ENCODE results near the gene LSP1.

DNA sequence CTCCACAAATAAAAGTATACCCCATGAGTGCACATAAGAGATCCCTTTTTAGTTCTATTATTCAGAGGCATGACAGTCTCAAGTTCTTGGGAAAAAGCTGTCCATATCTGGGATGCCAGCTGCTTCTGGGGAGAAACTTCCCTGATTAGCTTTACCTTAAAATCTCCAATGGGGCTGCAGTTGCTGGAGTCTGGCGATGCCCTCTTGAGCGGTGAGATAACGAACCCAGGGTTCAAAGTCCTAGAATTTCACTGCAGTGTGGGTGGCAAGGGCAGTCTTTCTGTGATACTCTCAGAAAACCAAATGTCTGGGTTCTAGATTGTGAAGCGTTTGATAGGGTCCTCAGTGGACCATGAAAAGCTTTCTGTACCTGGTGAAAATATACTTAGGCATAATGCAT lies 46.2 kb downstream of the LSP1 start:
- TF ChIP-seq ZNF546 (CRISPR knock-in tag; conservative IDR thresholded peaks at IDR 0.05) (no peak), SIN3A (IDR thresholded peaks at IDR 0.05; ENCODE audit: borderline replicate concordance, low read depth, low read length) (no peak), CREM (IDR thresholded peaks at IDR 0.05) (no peak), CREM (CRISPR knock-in tag; IDR thresholded peaks at IDR 0.05) (no peak), MAFF (IDR thresholded peaks at IDR 0.05; ENCODE audit: low read depth, low read length) (no peak), IRX3 (CRISPR knock-in tag; IDR thresholded peaks at IDR 0.05; ENCODE audit: borderline replicate concordance, low read depth) (no peak), ZBTB3 (CRISPR knock-in tag; IDR thresholded peaks at IDR 0.05; ENCODE audit: borderline replicate concordance, low read depth) (no peak), CREB3 (CRISPR knock-in tag; IDR thresholded peaks at IDR 0.05) (no peak), TBX3 (IDR thresholded peaks at IDR 0.05; ENCODE audit: borderline replicate concordance) (no peak), POLR2A (IDR thresholded peaks at IDR 0.05; ENCODE audit: insufficient read depth in 1 of 2, low read depth in 2 of 2, low read length in 2 of 2) (no peak), CREB1 (IDR thresholded peaks at IDR 0.05) (no peak), CREB1 (CRISPR knock-in tag; IDR thresholded peaks at IDR 0.05) (no peak), GMEB2 (CRISPR knock-in tag; IDR thresholded peaks at IDR 0.05; ENCODE audit: low read depth) (no peak)
- TF ChIP-seq, protein P1, sequence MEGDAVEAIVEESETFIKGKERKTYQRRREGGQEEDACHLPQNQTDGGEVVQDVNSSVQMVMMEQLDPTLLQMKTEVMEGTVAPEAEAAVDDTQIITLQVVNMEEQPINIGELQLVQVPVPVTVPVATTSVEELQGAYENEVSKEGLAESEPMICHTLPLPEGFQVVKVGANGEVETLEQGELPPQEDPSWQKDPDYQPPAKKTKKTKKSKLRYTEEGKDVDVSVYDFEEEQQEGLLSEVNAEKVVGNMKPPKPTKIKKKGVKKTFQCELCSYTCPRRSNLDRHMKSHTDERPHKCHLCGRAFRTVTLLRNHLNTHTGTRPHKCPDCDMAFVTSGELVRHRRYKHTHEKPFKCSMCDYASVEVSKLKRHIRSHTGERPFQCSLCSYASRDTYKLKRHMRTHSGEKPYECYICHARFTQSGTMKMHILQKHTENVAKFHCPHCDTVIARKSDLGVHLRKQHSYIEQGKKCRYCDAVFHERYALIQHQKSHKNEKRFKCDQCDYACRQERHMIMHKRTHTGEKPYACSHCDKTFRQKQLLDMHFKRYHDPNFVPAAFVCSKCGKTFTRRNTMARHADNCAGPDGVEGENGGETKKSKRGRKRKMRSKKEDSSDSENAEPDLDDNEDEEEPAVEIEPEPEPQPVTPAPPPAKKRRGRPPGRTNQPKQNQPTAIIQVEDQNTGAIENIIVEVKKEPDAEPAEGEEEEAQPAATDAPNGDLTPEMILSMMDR (CRISPR knock-in tag; IDR thresholded peaks at IDR 0.05): no peak
- TF ChIP-seq, protein P2, sequence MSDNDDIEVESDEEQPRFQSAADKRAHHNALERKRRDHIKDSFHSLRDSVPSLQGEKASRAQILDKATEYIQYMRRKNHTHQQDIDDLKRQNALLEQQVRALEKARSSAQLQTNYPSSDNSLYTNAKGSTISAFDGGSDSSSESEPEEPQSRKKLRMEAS (IDR thresholded peaks at IDR 0.05): no peak

All from HepG2 (cell line).